Right hindlimb (tissue), 1 donor: ENCODE measurements around the gene PLCL1.

Source experiments
- DNase-seq: peaks from one replicate; pipeline ENCODE4 v3.0.0-alpha.2; 2018

The PLCL1 gene

GRCh38 chr2:197804049-197804757 is at the start of gene PLCL1:
Gene PLCL1 (plus strand): TSS chr2:197804593.
- peak; percentile 90 for DNase-seq

GRCh38 chr2:197759013-197759412 is 45.4 kb upstream of the PLCL1 start:
- no peak for DNase-seq

DNA sequence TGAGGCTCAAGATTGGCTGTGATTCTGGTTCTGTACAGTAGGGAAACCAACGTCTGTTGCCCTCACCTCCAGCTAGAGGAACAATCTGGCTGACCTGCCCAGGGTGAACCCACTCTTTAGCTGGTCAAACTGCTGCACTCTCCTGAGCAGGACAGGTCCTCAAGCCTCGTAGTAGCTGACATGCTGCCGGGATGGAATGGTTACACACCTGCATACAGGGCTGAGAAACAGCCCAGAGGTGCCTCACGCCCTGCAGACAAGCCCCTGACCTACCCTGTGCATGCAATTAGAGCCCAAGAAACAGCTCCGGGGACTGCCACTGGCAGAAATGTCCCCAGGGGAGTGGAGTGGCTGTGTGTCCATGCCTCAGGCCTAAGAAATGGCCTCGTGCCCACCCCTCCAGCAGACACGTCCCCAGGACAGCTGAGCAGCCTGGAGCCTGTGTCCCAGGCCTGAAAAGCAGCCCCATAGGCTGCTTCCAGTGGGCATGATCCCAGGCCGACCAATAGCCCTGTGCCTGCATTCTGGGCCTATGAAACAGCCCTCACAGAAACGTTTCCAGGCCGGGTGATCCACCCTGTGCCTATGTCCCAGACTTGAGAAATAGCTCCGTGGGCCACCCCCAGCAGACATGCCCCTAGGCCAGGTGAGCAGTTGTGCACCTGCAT is 44.6 kb upstream of the PLCL1 start:
- DNase-seq: peak; percentile 12

DNA sequence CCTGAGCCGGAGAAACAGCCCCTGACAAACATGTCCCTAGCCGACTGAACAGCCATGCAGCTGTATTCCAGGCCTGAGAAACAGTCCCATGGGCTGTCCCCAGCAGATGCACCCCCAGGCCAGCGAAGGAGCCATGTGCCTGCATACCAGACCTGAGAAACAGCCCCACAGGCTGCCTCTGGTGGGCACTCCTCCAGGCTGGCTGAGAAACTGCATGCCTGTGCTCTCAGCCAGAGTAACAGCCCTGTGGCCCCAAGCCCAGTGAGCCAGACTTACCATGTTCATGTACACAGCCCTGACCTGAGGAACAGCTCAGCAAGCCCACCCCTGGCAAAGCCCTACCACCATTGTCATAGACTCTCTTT is 44.1 kb upstream of the PLCL1 start:
- DNase-seq: no peak

DNA sequence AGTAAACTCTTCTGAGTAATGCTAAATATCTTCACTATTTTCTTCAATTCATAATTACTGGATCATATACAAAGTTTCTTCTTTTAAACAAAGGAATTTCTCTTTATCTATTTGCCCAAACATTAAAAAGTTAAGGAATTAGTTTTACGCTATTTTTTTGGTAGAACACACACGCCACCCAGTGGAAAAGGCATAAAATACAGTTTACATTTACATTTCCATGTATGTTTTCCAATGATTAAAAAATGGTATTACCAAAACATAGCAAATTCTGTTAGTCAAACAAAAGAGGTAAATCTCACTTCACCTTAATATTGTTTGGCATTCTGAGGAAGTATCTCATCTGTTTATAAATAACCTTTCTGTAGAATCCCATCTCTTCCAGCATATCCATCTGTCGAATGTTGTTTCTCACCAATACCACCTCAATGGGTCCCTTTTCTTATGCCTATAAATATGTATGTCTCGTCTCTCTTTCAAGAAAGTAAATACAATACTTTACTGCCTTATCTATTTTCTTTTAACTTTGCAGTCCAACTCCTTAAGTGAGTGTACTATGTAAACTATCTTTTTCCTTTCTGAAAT is 26.5 kb upstream of the PLCL1 start:
- DNase-seq: no peak

- DNase-seq: no peak
Observed at GRCh38 chr2:197779261-197779660, 25.1 kb upstream of the PLCL1 start.

GRCh38 chr2:197782126-197782525 is 22.3 kb upstream of the PLCL1 start:
- DNase-seq: no peak

GRCh38 chr2:197784956-197785941 is 19.1 kb upstream of the PLCL1 start, which contains the start of gene BOLL:
Gene BOLL (minus strand): TSS chr2:197785319. CDS start chr2:197781850, 3,469 bp downstream.
- DNase-seq: no peak

GRCh38 chr2:197786010-197786877 is 18.1 kb upstream of the PLCL1 start:
- peak; percentile 58 for DNase-seq

- DNase-seq: no peak
Observed at GRCh38 chr2:197793456-197793855, 10.9 kb upstream of the PLCL1 start.

DNA sequence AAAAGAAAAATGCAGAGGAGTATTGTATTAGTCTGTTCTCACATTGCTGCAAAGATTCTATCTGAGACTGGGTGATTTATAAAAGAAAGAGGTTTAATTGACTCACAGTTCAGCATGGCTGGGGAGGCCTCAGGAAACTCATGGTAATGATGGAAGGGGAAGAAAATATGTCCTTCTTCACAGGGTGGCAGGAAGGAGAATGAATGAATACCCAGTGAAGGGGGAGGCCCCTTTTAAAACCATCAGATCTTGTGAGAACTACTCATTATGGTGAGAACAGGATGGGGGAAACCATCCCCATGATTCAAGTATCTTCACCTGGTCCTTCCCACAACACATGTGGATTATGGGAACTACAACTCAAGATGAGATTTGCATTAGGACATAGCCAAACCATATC is 9.1 kb upstream of the PLCL1 start:
- no peak for DNase-seq

GRCh38 chr2:197798187-197798586 is 6.2 kb upstream of the PLCL1 start:
- no peak for DNase-seq

DNA sequence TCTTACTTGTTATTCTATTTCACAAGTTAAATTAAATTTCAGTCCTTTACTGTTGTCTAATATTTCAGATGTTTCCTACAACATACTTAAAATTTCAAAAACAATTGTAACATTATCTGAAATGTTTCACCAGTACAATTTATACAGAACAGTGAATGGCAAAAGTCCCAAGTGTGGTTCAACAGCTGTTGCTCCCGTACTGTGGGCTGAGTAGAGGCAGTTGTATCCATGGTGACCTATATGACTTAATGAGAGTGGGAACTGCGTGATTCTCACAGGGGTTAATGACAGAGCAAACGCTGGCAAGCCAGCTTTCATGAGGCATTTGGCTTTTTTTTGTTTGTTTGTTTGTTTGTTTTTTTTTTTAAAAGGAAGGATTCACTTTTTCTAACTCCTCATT is 5.3 kb upstream of the PLCL1 start:
- DNase-seq: no peak

- no peak for DNase-seq
Observed at GRCh38 chr2:197800091-197800490, 4.3 kb upstream of the PLCL1 start.

DNA sequence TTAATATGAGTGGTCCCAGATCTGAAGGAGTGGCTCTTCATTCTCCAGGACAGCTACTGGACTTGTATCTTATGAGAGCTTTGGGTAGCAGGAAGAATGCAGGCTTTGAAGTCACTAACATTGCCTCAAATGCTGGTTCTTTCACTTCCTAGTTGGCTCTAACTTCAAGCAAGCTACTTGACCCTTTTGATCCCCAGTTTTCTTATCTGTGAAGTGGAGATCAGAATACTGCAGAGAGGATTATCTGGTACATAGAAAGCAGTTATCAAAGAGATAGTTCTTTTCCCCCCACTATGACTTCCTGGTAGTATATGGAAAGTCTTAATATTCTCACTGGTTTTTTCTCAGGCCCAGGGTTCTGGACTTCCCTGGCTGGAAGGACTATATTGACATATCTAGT is 3.4 kb upstream of the PLCL1 start:
- no peak for DNase-seq

- DNase-seq: no peak
Observed at GRCh38 chr2:197803033-197803444, 1.4 kb upstream of the PLCL1 start.

GRCh38 chr2:197804758-197805714 is 643 bp downstream of the PLCL1 start:
- peak; percentile 56 for DNase-seq

DNA sequence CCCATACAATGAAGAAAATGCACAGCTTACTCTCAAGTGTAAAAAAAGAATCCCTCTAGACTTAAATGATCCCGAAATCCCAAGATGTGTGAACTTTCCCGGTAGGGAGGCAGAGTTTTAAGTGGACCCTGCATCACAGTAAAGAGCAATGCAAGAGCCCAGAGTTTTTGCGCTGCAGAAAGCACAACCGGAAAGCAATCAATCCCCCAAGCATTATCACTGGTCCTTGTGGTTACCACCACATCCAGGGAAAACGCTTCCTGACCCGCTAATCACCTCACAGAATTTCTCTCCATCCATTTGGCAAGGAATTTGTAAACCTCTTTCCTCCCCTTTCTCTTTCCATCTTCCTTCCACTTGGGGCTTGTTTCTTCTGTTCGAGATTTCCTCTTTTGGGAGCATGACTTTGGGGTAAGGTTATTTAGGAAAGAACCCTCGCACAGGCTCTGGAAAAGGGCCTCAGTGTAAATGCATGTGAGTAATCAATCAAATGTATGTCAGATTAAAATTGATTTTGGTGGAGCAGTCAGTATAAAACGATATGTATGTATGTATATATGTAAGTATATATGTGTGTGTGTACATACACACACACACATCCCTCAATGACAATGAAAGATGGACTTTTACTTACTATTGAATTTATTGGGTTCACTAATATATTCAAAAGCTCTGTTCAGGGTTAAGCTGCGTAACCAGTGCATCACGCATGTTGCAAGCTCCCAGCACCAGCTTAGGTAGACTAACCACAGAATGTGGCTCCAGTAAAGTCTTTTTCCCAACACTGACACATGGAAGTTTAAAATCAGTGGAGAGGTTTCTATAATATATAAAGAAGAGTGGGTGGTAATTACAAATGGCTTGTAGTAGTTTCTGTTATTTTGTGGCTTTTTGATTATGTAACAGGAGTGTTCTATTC is 1.6 kb downstream of the PLCL1 start:
- no peak for DNase-seq

GRCh38 chr2:197809064-197809463 is 4.7 kb downstream of the PLCL1 start:
- DNase-seq: no peak

DNA sequence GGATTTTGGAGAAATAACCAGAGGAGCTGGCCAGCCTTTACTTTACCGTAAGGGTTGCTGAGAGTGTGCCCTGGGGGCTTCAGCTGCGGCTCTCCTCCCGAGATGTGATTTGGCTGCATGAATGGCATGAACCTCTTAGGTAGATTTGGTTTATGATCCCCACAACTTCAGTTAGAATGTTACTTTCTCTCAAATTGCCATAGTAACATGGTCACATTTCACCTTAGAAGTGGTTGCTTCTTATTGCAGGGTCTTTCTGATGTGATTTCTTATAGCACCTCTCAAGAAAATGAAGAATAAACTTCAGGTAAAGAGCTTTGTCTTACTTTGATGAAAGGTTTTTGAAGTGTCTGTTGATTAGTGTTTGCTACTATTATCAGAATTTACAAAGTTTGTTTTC is 5.6 kb downstream of the PLCL1 start:
- no peak for DNase-seq
